Liver (tissue), 10 donors: ENCODE results near the gene GREB1L. TPM values are rescaled to one million over a fixed set of nuclear protein-coding genes. Genes with fewer than 3 reads are reported as not detected.

Source experiments
- DNase-seq: peaks from one replicate; pipeline ENCODE4 v3.0.0-alpha.2; 2017; ENCODE audit warnings: low spot score
- H3K27ac ChIP-seq, 2 donors: one replicate each; pipeline ENCODE4 v1.7.0; 2013; ENCODE audit warnings: inconsistent platforms in 2 of 2, low read length in 2 of 2, control low read depth in 1 of 2, low read depth in 1 of 2, mild to moderate bottlenecking in 1 of 2
- H3K27me3 ChIP-seq, 4 donors: one replicate each; pipeline versions ENCODE4 v1.6.1 to v1.7.0; 2013; ENCODE audit warnings: low read length in 3 of 4, inconsistent platforms in 1 of 4, mild to moderate bottlenecking in 1 of 4, moderate library complexity in 1 of 4; ENCODE audit not compliant: control insufficient read depth in 4 of 4, insufficient read depth in 4 of 4
- H3K36me3 ChIP-seq, 4 donors: one replicate each; pipeline versions ENCODE4 v1.6.1 to v1.7.0; 2013; ENCODE audit warnings: low read length in 3 of 4, mild to moderate bottlenecking in 3 of 4, low read depth in 1 of 4, moderate library complexity in 1 of 4; ENCODE audit not compliant: control insufficient read depth in 4 of 4, insufficient read depth in 3 of 4
- H3K4me1 ChIP-seq, 4 donors: one replicate each; pipeline versions ENCODE4 v1.6.1 to v1.7.0; 2013; ENCODE audit warnings: low read length in 3 of 4, mild to moderate bottlenecking in 3 of 4, moderate library complexity in 1 of 4; ENCODE audit not compliant: control insufficient read depth in 4 of 4, insufficient read depth in 4 of 4
- H3K4me3 ChIP-seq, 3 donors: one replicate each; pipeline versions ENCODE4 v1.6.1 to v1.7.0; 2013; ENCODE audit warnings: low read length in 3 of 3, control low read depth in 1 of 3, low read depth in 1 of 3, mild to moderate bottlenecking in 1 of 3
- H3K9ac ChIP-seq, 2 donors: one replicate each; pipeline ENCODE4 v1.7.0; 2013; ENCODE audit warnings: low read length in 2 of 2, mild to moderate bottlenecking in 2 of 2, moderate library complexity in 2 of 2, control low read depth in 1 of 2, low read depth in 1 of 2
- H3K9me3 ChIP-seq, 4 donors: one replicate each; pipeline versions ENCODE4 v1.6.1 to v1.7.0; 2013; ENCODE audit warnings: low read length in 3 of 4; ENCODE audit not compliant: control insufficient read depth in 4 of 4
- EGR1 ChIP-seq, 2 donors: IDR thresholded peaks; 2 replicates each; pipeline ENCODE4 v1.6.1; 2016 to 2018; ENCODE audit warnings: antibody characterized with exemption in 2 of 2, low read depth in 2 of 2
- JUND ChIP-seq, 2 donors: IDR thresholded peaks; 2 replicates each; pipeline ENCODE4 v1.6.1; 2016; ENCODE audit warnings: antibody characterized with exemption in 2 of 2
- NR2F2 ChIP-seq: IDR thresholded peaks from 2 replicates; pipeline ENCODE4 v1.6.1; 2016; ENCODE audit warnings: antibody characterized with exemption
- RAD21 ChIP-seq, 2 donors: IDR thresholded peaks; 2 replicates each; pipeline ENCODE4 v1.6.1; 2016; ENCODE audit warnings: antibody characterized with exemption in 2 of 2, mild to moderate bottlenecking in 2 of 2
- RXRA ChIP-seq, 2 donors: IDR thresholded peaks; 2 replicates each; pipeline ENCODE4 v1.6.1; 2017 to 2018; ENCODE audit warnings: antibody characterized with exemption in 2 of 2, mild to moderate bottlenecking in 1 of 2
- polyA plus RNA-seq, 2 donors: library from polyadenylated mRNA; stranded (reverse) in 1 of 2; unstranded in 1 of 2; fragments of 200-250 nt in 1 of 2; fragments of >200 nt in 1 of 2; fragmentation: Nextera tagmentation in 1 of 2; extraction: Ambion mirVana in 1 of 2; gene quantifications; one replicate each; pipeline versions ENCODE4 v1.2.1 to v1.2.3, GENCODE V29; 2013 to 2015
- small RNA-seq: library from RNA; depleted of rRNA; stranded (forward); fragments of <200 nt; gene quantifications from one replicate; pipeline ENCODE3, GENCODE V24; 2014
- total RNA-seq, 2 donors: library from RNA; depleted of rRNA; stranded (reverse); fragments of >200 nt; gene quantifications; one replicate each; pipeline ENCODE4 v1.2.3, GENCODE V29; 2014
- TF ChIP-seq, protein P1 (sequence below): fragments of 150-350 bp; IDR thresholded peaks from 2 replicates; pipeline ENCODE4 v1.5.1; 2017; ENCODE audit warnings: improper control_type of control experiment, low read depth, low read length; ENCODE audit not compliant: missing input control
- TF ChIP-seq, protein P2 (sequence below): IDR thresholded peaks from 2 replicates; pipeline ENCODE4 v1.6.1; 2016; ENCODE audit warnings: antibody characterized with exemption, mild to moderate bottlenecking
- TF ChIP-seq, protein P3 (sequence below): IDR thresholded peaks from 2 replicates; pipeline ENCODE4 v1.6.1; 2016; ENCODE audit warnings: antibody characterized with exemption
- donor health status: healthy.
- donor health status: healthy.
- donor health status: healthy.
- donor health status: healthy.
- donor health status: healthy.

GREB1L gene
- total and polyA plus RNA-seq, 4 donors = 1.2 to 13.1 (median 3.0) TPM

DNA sequence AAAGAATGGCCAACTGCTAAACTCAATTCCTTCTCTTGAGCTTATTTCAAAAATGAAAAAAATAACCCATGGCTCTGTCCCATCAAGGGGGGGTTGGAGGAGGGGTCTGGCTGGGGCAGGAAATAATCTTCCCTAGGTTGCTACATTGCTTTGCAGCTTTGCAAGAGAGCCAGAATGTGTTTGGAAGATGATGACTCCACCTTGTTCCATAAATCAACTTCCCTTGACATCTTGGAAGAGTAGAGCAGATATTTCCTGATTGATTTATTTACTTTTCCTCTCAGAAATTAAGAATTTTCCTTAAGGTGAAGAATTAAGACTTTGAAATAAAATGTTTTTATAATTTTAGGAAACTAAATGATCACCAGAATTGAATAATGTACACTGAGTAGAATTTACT, 317.2 kb downstream of the GREB1L start:
- no peaks in the 10 kb centered on the region for H3K9me3 ChIP-seq
- no peaks in the 10 kb centered on the region for H3K27me3 ChIP-seq
- TF ChIP-seq, protein P1, sequence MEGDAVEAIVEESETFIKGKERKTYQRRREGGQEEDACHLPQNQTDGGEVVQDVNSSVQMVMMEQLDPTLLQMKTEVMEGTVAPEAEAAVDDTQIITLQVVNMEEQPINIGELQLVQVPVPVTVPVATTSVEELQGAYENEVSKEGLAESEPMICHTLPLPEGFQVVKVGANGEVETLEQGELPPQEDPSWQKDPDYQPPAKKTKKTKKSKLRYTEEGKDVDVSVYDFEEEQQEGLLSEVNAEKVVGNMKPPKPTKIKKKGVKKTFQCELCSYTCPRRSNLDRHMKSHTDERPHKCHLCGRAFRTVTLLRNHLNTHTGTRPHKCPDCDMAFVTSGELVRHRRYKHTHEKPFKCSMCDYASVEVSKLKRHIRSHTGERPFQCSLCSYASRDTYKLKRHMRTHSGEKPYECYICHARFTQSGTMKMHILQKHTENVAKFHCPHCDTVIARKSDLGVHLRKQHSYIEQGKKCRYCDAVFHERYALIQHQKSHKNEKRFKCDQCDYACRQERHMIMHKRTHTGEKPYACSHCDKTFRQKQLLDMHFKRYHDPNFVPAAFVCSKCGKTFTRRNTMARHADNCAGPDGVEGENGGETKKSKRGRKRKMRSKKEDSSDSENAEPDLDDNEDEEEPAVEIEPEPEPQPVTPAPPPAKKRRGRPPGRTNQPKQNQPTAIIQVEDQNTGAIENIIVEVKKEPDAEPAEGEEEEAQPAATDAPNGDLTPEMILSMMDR = no peak
- no peak for TF ChIP-seq JUND (IDR thresholded peaks at IDR 0.05)
- TF ChIP-seq, protein P2, sequence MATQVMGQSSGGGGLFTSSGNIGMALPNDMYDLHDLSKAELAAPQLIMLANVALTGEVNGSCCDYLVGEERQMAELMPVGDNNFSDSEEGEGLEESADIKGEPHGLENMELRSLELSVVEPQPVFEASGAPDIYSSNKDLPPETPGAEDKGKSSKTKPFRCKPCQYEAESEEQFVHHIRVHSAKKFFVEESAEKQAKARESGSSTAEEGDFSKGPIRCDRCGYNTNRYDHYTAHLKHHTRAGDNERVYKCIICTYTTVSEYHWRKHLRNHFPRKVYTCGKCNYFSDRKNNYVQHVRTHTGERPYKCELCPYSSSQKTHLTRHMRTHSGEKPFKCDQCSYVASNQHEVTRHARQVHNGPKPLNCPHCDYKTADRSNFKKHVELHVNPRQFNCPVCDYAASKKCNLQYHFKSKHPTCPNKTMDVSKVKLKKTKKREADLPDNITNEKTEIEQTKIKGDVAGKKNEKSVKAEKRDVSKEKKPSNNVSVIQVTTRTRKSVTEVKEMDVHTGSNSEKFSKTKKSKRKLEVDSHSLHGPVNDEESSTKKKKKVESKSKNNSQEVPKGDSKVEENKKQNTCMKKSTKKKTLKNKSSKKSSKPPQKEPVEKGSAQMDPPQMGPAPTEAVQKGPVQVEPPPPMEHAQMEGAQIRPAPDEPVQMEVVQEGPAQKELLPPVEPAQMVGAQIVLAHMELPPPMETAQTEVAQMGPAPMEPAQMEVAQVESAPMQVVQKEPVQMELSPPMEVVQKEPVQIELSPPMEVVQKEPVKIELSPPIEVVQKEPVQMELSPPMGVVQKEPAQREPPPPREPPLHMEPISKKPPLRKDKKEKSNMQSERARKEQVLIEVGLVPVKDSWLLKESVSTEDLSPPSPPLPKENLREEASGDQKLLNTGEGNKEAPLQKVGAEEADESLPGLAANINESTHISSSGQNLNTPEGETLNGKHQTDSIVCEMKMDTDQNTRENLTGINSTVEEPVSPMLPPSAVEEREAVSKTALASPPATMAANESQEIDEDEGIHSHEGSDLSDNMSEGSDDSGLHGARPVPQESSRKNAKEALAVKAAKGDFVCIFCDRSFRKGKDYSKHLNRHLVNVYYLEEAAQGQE = no peak
- no peak for TF ChIP-seq NR2F2
- TF ChIP-seq EGR1 (IDR thresholded peaks at IDR 0.05; ENCODE audit: low read depth in 2 of 2) = no peak
- TF ChIP-seq RXRA (IDR thresholded peaks at IDR 0.05) = no peak
- TF ChIP-seq, protein P3, sequence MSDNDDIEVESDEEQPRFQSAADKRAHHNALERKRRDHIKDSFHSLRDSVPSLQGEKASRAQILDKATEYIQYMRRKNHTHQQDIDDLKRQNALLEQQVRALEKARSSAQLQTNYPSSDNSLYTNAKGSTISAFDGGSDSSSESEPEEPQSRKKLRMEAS = no peak
- TF ChIP-seq RAD21 (IDR thresholded peaks at IDR 0.05) = no peak
- peaks cover 0 to 7% (median 0%) of the 10 kb centered on the region in 4 donors for H3K4me1 ChIP-seq
- H3K36me3 ChIP-seq = peaks cover 9 to 24% (median 14%) of the 10 kb centered on the region in 4 donors
- no peak overlapping the region for H3K4me3 ChIP-seq
- H3K9ac ChIP-seq = no peak overlapping the region
- no peak overlapping the region for H3K27ac ChIP-seq
- no peak for DNase-seq

DNA sequence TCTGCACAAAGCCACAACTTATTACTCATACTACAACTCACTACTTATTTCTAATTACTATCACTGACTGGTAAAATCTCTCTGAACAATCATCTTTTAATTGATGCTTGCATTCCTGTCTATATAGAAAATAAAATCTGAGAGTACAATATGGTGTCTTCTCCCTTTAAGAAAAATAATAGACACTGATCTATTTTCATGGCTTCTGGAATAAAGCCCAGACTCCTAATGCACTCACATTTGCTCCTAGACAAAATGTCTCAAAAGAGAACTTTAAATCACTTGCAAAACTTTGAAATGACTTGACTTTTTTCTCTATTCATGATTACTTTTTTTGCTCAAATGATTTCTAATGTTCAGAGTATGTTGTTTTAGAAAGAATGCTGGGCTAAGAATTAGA, 329.7 kb downstream of the GREB1L start:
- Histone ChIP-seq H3K4me1 (no peaks in the 10 kb centered on the region), H3K27me3 (no peaks in the 10 kb centered on the region), H3K4me3 (no peak overlapping the region), H3K27ac (no peak overlapping the region), H3K9ac (no peak overlapping the region), H3K36me3 (peaks cover 3 to 38% (median 22%) of the 10 kb centered on the region in 4 donors), H3K9me3 (no peaks in the 10 kb centered on the region)
- no peak for DNase-seq
- TF ChIP-seq NR2F2 = no peak

Small RNAs within 50 kb of the gene (small RNA-seq; reads per million reads assigned to genes)
- not detected for gene RF00603

Other genes with a start within 250 kb of the GREB1L start
- 10 to 100 TPM; 25.0 to 28.7 TPM for gene ROCK1, start 130.4 kb upstream of the GREB1L start, total RNA-seq
- gene ROCK1, start 130.4 kb upstream of the GREB1L start, polyA plus RNA-seq = 10 to 100 TPM in 1 of 2 donors, 1 to 10 TPM in 1; 7.4 to 12.4 TPM